DND-41 (cell line): ENCODE results near the gene NPFFR2.

Experiments used
- ATAC-seq: fragments of 200-7000 bp; cut with Tn5 transposase; 3 replicates; pipeline ENCODE4 v1.9.1; 2021; ENCODE audit warnings: low read depth; ENCODE audit not compliant: insufficient read depth
- DNase-seq: peaks from one replicate; pipeline ENCODE4 v3.0.0-alpha.2; 2020
- H2AFZ ChIP-seq: 2 replicates; pipeline ENCODE4 v1.6.0; 2012; ENCODE audit warnings: low read depth, low read length
- H3K27ac ChIP-seq: 2 replicates; pipeline ENCODE4 v1.5.1; 2012; ENCODE audit warnings: low read length, inconsistent platforms
- H3K27me3 ChIP-seq: fragments of 200-600 bp; sonication (generic); 2 replicates; pipeline ENCODE4 v1.6.0; 2012; ENCODE audit warnings: low read length, mild to moderate bottlenecking, inconsistent platforms; ENCODE audit not compliant: insufficient read depth, poor library complexity
- H3K36me3 ChIP-seq: 2 replicates; pipeline ENCODE4 v1.5.1; 2012; ENCODE audit warnings: low read length, inconsistent platforms; ENCODE audit not compliant: insufficient read depth
- H3K4me1 ChIP-seq: 2 replicates; pipeline ENCODE4 v1.5.1; 2012; ENCODE audit warnings: mild to moderate bottlenecking, low read length; ENCODE audit not compliant: insufficient read depth
- H3K4me2 ChIP-seq: 2 replicates; pipeline ENCODE4 v1.6.0; 2012; ENCODE audit warnings: mild to moderate bottlenecking, moderate library complexity, low read length, inconsistent platforms; ENCODE audit not compliant: insufficient read depth
- H3K4me3 ChIP-seq, 2 experiments: fragments of 200-600 bp in 1 of 2; shearing (Covaris generic) in 1 of 2; 2 replicates each; pipeline ENCODE4 v1.5.1; 2012 to 2016; ENCODE audit warnings: inconsistent platforms in 2 of 2, low read length in 2 of 2, mild to moderate bottlenecking in 2 of 2, low read depth in 1 of 2, moderate library complexity in 1 of 2
- H3K79me2 ChIP-seq: 2 replicates; pipeline ENCODE4 v1.6.0; 2012; ENCODE audit warnings: low read length, inconsistent platforms; ENCODE audit not compliant: insufficient read depth
- H3K9ac ChIP-seq: 2 replicates; pipeline ENCODE4 v1.6.0; 2012; ENCODE audit warnings: low read depth, mild to moderate bottlenecking, inconsistent platforms, low read length, moderate library complexity
- H3K9me3 ChIP-seq: 2 replicates; pipeline ENCODE4 v1.5.1; 2012; ENCODE audit warnings: low read length, moderate library complexity, mild to moderate bottlenecking, inconsistent platforms; ENCODE audit not compliant: insufficient read depth, severe bottlenecking
- H4K20me1 ChIP-seq: 2 replicates; pipeline ENCODE4 v1.6.0; 2012; ENCODE audit warnings: low read length; ENCODE audit not compliant: insufficient read depth
- EZH2 ChIP-seq: IDR thresholded peaks from 3 replicates; pipeline ENCODE4 v1.6.1; 2012; ENCODE audit warnings: borderline replicate concordance, low read depth, mild to moderate bottlenecking, moderate library complexity, low read length, inconsistent platforms; ENCODE audit not compliant: severe bottlenecking
- TF ChIP-seq, protein P1 (sequence below): IDR thresholded peaks from 2 replicates; pipeline ENCODE4 v1.5.1; 2012; ENCODE audit warnings: borderline replicate concordance, low read length, moderate library complexity, mild to moderate bottlenecking; ENCODE audit not compliant: poor library complexity, severe bottlenecking; ENCODE audit errors: extremely low read depth

The NPFFR2 gene

DNA sequence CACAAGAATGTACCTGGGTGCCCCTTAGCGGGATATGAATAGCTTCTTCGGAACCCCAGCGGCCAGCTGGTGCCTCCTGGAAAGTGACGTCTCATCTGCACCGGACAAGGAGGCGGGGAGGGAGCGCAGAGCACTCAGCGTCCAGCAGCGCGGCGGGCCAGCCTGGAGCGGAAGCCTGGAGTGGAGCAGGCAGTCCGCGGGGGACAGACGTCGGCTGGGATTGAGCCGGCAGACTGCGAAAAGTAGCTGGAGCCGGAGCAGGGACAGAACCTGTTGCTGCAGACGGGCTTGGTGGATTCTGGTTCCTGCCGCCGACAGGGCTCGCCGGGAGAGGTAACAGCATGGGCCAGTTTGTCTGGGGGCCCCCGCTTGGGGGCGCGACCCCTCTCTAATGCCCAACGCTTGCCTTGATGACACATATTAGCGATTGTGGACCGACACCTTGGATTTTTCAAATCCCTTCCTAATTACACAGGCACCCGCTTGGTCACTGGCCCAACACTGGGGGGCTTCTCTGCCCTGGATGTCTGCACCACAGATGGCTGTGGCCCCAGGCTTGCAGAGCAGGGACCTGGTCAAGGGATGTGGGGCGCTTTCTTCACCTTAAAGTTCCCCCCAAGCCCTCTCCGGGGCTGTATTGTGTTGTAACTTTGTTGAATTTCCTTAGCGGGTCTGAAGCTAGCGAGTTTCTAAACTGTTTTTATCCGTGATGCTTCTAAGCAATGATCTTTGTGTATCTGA is at the start of gene NPFFR2:
NPFFR2 (plus strand) TSS at position 133 of the 741 bp plus-strand sequence. CDS start 96,592 bp downstream, outside the sequence.
- no peaks in the 10 kb centered on the region for H3K27me3 ChIP-seq
- no peak for TF ChIP-seq EZH2
- TF ChIP-seq, protein P1, sequence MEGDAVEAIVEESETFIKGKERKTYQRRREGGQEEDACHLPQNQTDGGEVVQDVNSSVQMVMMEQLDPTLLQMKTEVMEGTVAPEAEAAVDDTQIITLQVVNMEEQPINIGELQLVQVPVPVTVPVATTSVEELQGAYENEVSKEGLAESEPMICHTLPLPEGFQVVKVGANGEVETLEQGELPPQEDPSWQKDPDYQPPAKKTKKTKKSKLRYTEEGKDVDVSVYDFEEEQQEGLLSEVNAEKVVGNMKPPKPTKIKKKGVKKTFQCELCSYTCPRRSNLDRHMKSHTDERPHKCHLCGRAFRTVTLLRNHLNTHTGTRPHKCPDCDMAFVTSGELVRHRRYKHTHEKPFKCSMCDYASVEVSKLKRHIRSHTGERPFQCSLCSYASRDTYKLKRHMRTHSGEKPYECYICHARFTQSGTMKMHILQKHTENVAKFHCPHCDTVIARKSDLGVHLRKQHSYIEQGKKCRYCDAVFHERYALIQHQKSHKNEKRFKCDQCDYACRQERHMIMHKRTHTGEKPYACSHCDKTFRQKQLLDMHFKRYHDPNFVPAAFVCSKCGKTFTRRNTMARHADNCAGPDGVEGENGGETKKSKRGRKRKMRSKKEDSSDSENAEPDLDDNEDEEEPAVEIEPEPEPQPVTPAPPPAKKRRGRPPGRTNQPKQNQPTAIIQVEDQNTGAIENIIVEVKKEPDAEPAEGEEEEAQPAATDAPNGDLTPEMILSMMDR, result no peak
- no peaks in the 10 kb centered on the region for H4K20me1 ChIP-seq
- no peak within 1 kb of the TSS for H3K4me3 ChIP-seq
- ATAC-seq (no peak), DNase-seq (no peak)
- no peak within 1 kb of the TSS for H2AFZ ChIP-seq
- H3K4me1 ChIP-seq, result no peaks in the 10 kb centered on the region
- H3K27ac ChIP-seq, result no peak within 1 kb of the TSS
- no peak within 1 kb of the TSS for H3K9ac ChIP-seq
- H3K36me3 ChIP-seq, result no peaks in the 10 kb centered on the region
- H3K79me2 ChIP-seq, result no peaks in the 10 kb centered on the region
- H3K4me2 ChIP-seq, result no peak within 1 kb of the TSS
- H3K9me3 ChIP-seq, result no peaks in the 10 kb centered on the region

DNA sequence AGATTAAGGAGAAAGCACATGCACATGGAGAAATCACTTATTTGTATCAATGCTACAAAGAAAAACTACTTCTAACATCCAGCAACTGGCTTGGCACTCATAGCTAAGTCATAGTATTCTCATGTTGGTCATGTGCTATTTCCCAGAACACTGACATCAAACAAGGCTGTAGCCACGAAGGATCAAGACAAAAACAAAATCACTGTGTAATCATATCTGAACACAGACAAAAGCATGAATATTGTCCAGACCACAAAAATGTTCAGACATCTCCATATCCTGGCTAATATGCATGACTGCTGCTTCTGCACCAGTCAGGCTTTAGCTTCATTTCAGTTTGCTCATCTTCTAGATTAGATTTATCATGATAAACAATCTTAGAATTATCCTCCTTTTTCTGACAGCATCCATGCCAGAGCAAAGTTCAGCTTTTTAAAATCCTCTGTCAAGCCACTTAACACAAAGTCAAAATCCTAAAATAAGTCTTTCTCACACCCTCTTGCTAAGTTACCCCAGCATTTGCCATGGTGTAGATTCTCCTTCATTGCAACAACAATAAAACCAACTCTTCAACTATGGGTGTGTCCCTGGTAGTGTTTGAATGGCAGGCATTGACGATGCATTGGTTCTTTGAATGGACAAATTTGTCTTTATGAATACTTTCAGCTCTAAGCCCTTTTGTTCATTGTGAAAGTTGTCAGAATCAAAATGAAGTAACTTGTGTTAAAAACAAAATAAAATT is 39.1 kb upstream of the NPFFR2 start:
- no peaks in the 10 kb centered on the region for H3K36me3 ChIP-seq
- H3K9me3 ChIP-seq, result no peaks in the 10 kb centered on the region
- ATAC-seq (no peak), DNase-seq (no peak)
- TF ChIP-seq, protein P1, result no peak
- no peak for TF ChIP-seq EZH2
- H4K20me1 ChIP-seq, result no peaks in the 10 kb centered on the region
- no peak overlapping the region for H3K4me3 ChIP-seq
- H3K4me2 ChIP-seq, result no peak overlapping the region
- H3K4me1 ChIP-seq, result no peaks in the 10 kb centered on the region
- H3K9ac ChIP-seq, result no peak overlapping the region
- no peaks in the 10 kb centered on the region for H3K79me2 ChIP-seq
- H3K27ac ChIP-seq, result no peak overlapping the region
- H2AFZ ChIP-seq, result no peak overlapping the region
- H3K27me3 ChIP-seq, result no peaks in the 10 kb centered on the region

DNA sequence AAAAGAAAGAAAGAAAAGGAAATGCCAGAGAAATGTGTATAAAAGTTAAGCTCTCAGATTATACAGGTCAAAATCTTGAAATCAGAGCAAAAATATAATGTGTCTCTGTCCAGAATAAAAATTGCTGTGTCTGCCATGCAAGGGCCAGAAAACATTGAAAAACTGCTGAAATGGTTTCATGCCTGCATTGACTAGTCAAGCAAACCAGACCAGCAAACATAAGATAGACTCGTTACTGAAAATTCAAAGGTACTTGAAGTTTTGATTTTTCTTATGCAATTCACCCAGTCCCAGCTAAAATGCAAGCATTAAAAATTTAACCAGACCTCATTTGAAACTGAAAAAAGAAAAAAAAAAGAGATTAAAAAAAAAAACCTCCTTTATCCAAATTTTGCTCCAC is 37.2 kb upstream of the NPFFR2 start:
- Histone ChIP-seq H3K9ac (no peak overlapping the region), H3K4me1 (no peaks in the 10 kb centered on the region), H3K27me3 (no peaks in the 10 kb centered on the region), H3K4me3 (no peak overlapping the region), H2AFZ (no peak overlapping the region), H4K20me1 (no peaks in the 10 kb centered on the region), H3K36me3 (no peaks in the 10 kb centered on the region), H3K79me2 (no peaks in the 10 kb centered on the region), H3K4me2 (no peak overlapping the region), H3K9me3 (no peaks in the 10 kb centered on the region), H3K27ac (no peak overlapping the region)
- DNase-seq, result no peak
- TF ChIP-seq, protein P1, result no peak
- TF ChIP-seq EZH2, result no peak
- ATAC-seq, result no peak
